BE2C (cell line): Measurements from ENCODE around the gene ZNF462.

Experiments
- DNase-seq: peaks from one replicate; pipeline ENCODE4 v3.0.0-alpha.2; 2020
- H3K27me3 ChIP-seq: fragments of 250-450 bp; sonication (Bioruptor Pico); 2 replicates; pipeline ENCODE4 v1.5.1; 2020; ENCODE audit warnings: mild to moderate bottlenecking
- H3K36me3 ChIP-seq: fragments of 250-450 bp; sonication (Bioruptor Pico); 2 replicates; pipeline ENCODE4 v1.5.1; 2020; ENCODE audit warnings: mild to moderate bottlenecking
- H3K4me1 ChIP-seq: fragments of 250-450 bp; sonication (Bioruptor Pico); 2 replicates; pipeline ENCODE4 v1.5.1; 2020
- H3K4me3 ChIP-seq: 2 replicates; pipeline ENCODE4 v1.5.1; 2011; ENCODE audit warnings: low read depth, low read length
- H3K9me3 ChIP-seq: fragments of 250-450 bp; sonication (Bioruptor Pico); 2 replicates; pipeline ENCODE4 v1.5.1; 2020
- CTCF ChIP-seq: IDR thresholded peaks from 2 replicates; pipeline ENCODE4 v1.5.1; 2012; ENCODE audit warnings: mild to moderate bottlenecking, low read depth, low read length

ZNF462 gene

GRCh38 chr9:106932178-106932577 lies 69.2 kb downstream of the ZNF462 start:
- H3K4me3 ChIP-seq, result no peak overlapping the region
- H3K36me3 ChIP-seq, result peaks cover 87% of the 10 kb centered on the region
- TF ChIP-seq CTCF, result no peak
- no peak for DNase-seq
- H3K9me3 ChIP-seq, result no peaks in the 10 kb centered on the region
- no peaks in the 10 kb centered on the region for H3K27me3 ChIP-seq
- H3K4me1 ChIP-seq, result no peaks in the 10 kb centered on the region

GRCh38 chr9:106932675-106933074 lies 69.7 kb downstream of the ZNF462 start:
- DNase-seq, result no peak
- Histone ChIP-seq H3K9me3 (no peaks in the 10 kb centered on the region), H3K36me3 (peaks cover 87% of the 10 kb centered on the region), H3K4me3 (no peak overlapping the region), H3K4me1 (no peaks in the 10 kb centered on the region), H3K27me3 (no peaks in the 10 kb centered on the region)
- no peak for TF ChIP-seq CTCF

- H3K4me3 ChIP-seq, result no peak overlapping the region
- no peak for TF ChIP-seq CTCF
- no peaks in the 10 kb centered on the region for H3K4me1 ChIP-seq
- H3K36me3 ChIP-seq, result peaks cover 87% of the 10 kb centered on the region
- H3K9me3 ChIP-seq, result no peaks in the 10 kb centered on the region
- DNase-seq, result no peak
- no peaks in the 10 kb centered on the region for H3K27me3 ChIP-seq
Measured at GRCh38 chr9:106933470-106933869, 70.5 kb downstream of the ZNF462 start.

GRCh38 chr9:106934442-106935238 lies 71.7 kb downstream of the ZNF462 start:
- Histone ChIP-seq H3K36me3 (peaks cover 85% of the 10 kb centered on the region), H3K9me3 (no peaks in the 10 kb centered on the region), H3K4me3 (no peak overlapping the region), H3K27me3 (no peaks in the 10 kb centered on the region), H3K4me1 (no peaks in the 10 kb centered on the region)
- no peak for DNase-seq
- no peak for TF ChIP-seq CTCF

GRCh38 chr9:106936680-106937079 lies 73.7 kb downstream of the ZNF462 start:
- Histone ChIP-seq H3K27me3 (no peaks in the 10 kb centered on the region), H3K9me3 (no peaks in the 10 kb centered on the region), H3K36me3 (peaks cover 85% of the 10 kb centered on the region), H3K4me3 (no peak overlapping the region), H3K4me1 (no peaks in the 10 kb centered on the region)
- no peak for DNase-seq
- TF ChIP-seq CTCF, result no peak

GRCh38 chr9:106941916-106942315 lies 79.0 kb downstream of the ZNF462 start:
- TF ChIP-seq CTCF, result no peak

More at GRCh38 chr9:106941916-106942315, 79.0 kb downstream of the ZNF462 start:
- H3K36me3 ChIP-seq, result peaks cover 66% of the 10 kb centered on the region
- H3K9me3 ChIP-seq, result no peaks in the 10 kb centered on the region
- H3K4me1 ChIP-seq, result no peaks in the 10 kb centered on the region
- H3K27me3 ChIP-seq, result no peaks in the 10 kb centered on the region
- no peak overlapping the region for H3K4me3 ChIP-seq
- no peak for DNase-seq
